SK-N-SH treated with all-trans-retinoic acid at 6 μM for 48 hours (cell line): Measurements from ENCODE around the gene PTX3.

ENCODE experiments used
- ATAC-seq: fragments of 200-7000 bp; cut with Tn5 transposase; 3 replicates; pipeline ENCODE4 v1.9.1; 2020; ENCODE audit warnings: mild to moderate bottlenecking, moderate library complexity
- ARNTL ChIP-seq: fragments of 450-650 bp; formaldehyde crosslinking; IDR thresholded peaks from 2 replicates; pipeline ENCODE4 v1.5.0; 2020; ENCODE audit warnings: low read depth, mild to moderate bottlenecking, moderate library complexity, borderline replicate concordance
- BACH2 ChIP-seq: fragments of 250-450 bp; sonication (Bioruptor Pico); IDR thresholded peaks from 2 replicates; pipeline ENCODE4 v1.9.0; 2021; ENCODE audit warnings: mild to moderate bottlenecking, borderline replicate concordance
- CREB5 ChIP-seq: fragments of 250-450 bp; sonication (Bioruptor Pico); IDR thresholded peaks from 2 replicates; pipeline ENCODE4 v1.5.1; 2020; ENCODE audit warnings: low read depth, mild to moderate bottlenecking, moderate library complexity
- CSDC2 ChIP-seq: fragments of 250-450 bp; sonication (Bioruptor Pico); IDR thresholded peaks from 2 replicates; pipeline ENCODE4 v1.5.0; 2020; ENCODE audit warnings: mild to moderate bottlenecking, moderate library complexity
- CSRNP3 ChIP-seq: fragments of 250-450 bp; sonication (Bioruptor Pico); IDR thresholded peaks from 2 replicates; pipeline ENCODE4 v1.5.1; 2021; ENCODE audit warnings: mild to moderate bottlenecking, moderate library complexity
- ESRRG ChIP-seq: fragments of 250-450 bp; sonication (Bioruptor Pico); IDR thresholded peaks from 2 replicates; pipeline ENCODE4 v1.6.1; 2021; ENCODE audit warnings: mild to moderate bottlenecking
- GLIS3 ChIP-seq: fragments of 250-450 bp; sonication (Bioruptor Pico); IDR thresholded peaks from 2 replicates; pipeline ENCODE4 v1.5.0; 2020; ENCODE audit warnings: mild to moderate bottlenecking, moderate library complexity
- ISL1 ChIP-seq: fragments of 250-450 bp; sonication (Bioruptor Pico); IDR thresholded peaks from 2 replicates; pipeline ENCODE4 v2.1.2; 2022; ENCODE audit warnings: mild to moderate bottlenecking, moderate library complexity
- OSR1 ChIP-seq: fragments of 250-450 bp; sonication (Bioruptor Pico); IDR thresholded peaks from 2 replicates; pipeline ENCODE4 v1.8.0; 2022; ENCODE audit warnings: moderate library complexity, mild to moderate bottlenecking, inconsistent platforms
- PATZ1 ChIP-seq: fragments of 250-450 bp; sonication (Bioruptor Pico); IDR thresholded peaks from 2 replicates; pipeline ENCODE4 v1.8.0; 2020; ENCODE audit warnings: mild to moderate bottlenecking, moderate library complexity, borderline replicate concordance
- POU6F1 ChIP-seq: fragments of 250-450 bp; sonication (Bioruptor Pico); IDR thresholded peaks from 2 replicates; pipeline ENCODE4 v1.8.0; 2021; ENCODE audit warnings: low read depth, mild to moderate bottlenecking, moderate library complexity, borderline replicate concordance
- PPARA ChIP-seq: fragments of 250-450 bp; sonication (Bioruptor Pico); IDR thresholded peaks from 2 replicates; pipeline ENCODE4 v1.5.0; 2020; ENCODE audit warnings: mild to moderate bottlenecking, borderline replicate concordance
- RARB ChIP-seq: fragments of 250-450 bp; sonication (Bioruptor Pico); IDR thresholded peaks from 2 replicates; pipeline ENCODE4 v1.8.0; 2021; ENCODE audit warnings: mild to moderate bottlenecking, moderate library complexity
- SNAI2 ChIP-seq: fragments of 250-450 bp; sonication (Bioruptor Pico); IDR thresholded peaks from 2 replicates; pipeline ENCODE4 v1.5.0; 2020; ENCODE audit warnings: mild to moderate bottlenecking, moderate library complexity
- TCF4 ChIP-seq: fragments of 250-450 bp; sonication (Bioruptor Pico); IDR thresholded peaks from 2 replicates; pipeline ENCODE4 v1.8.0; 2021; ENCODE audit warnings: mild to moderate bottlenecking, moderate library complexity, borderline replicate concordance
- TOX ChIP-seq: fragments of 250-450 bp; sonication (Bioruptor Pico); IDR thresholded peaks from 2 replicates; pipeline ENCODE4 v1.8.0; 2021; ENCODE audit warnings: mild to moderate bottlenecking, moderate library complexity, borderline replicate concordance
- ZC3H10 ChIP-seq: fragments of 250-450 bp; sonication (Bioruptor Pico); IDR thresholded peaks from 2 replicates; pipeline ENCODE4 v1.5.1; 2021; ENCODE audit warnings: mild to moderate bottlenecking, moderate library complexity
- ZFP3 ChIP-seq: fragments of 250-450 bp; sonication (Bioruptor Pico); IDR thresholded peaks from 2 replicates; pipeline ENCODE4 v1.5.0; 2020; ENCODE audit warnings: mild to moderate bottlenecking, moderate library complexity
- ZFP30 ChIP-seq: fragments of 450-650 bp; formaldehyde crosslinking; IDR thresholded peaks from 2 replicates; pipeline ENCODE4 v1.5.0; 2022; ENCODE audit warnings: mild to moderate bottlenecking, moderate library complexity
- ZNF565 ChIP-seq: fragments of 450-650 bp; formaldehyde crosslinking; conservative IDR thresholded peaks from 2 replicates; pipeline ENCODE4 v1.5.0; 2020; ENCODE audit warnings: low read depth, mild to moderate bottlenecking, moderate library complexity
- ZNF70 ChIP-seq: fragments of 450-650 bp; formaldehyde crosslinking; IDR thresholded peaks from 2 replicates; pipeline ENCODE4 v1.5.0; 2020; ENCODE audit warnings: mild to moderate bottlenecking, moderate library complexity
- ZNF8 ChIP-seq: fragments of 450-650 bp; formaldehyde crosslinking; IDR thresholded peaks from 2 replicates; pipeline ENCODE4 v1.5.0; 2020; ENCODE audit warnings: mild to moderate bottlenecking, moderate library complexity

PTX3 gene

GRCh38 chr3:157392104-157392503, 44.5 kb upstream of the PTX3 start (continued):
- TF ChIP-seq SNAI2 (CRISPR knock-in tag) (no peak), BACH2 (CRISPR knock-in tag) (no peak), PPARA (CRISPR knock-in tag) (no peak), ZNF565 (CRISPR knock-in tag) (no peak)

- no peak for TF ChIP-seq ZNF70 (CRISPR knock-in tag)
- no peak for TF ChIP-seq TCF4
- no peak for TF ChIP-seq ARNTL (CRISPR knock-in tag)
- TF ChIP-seq SNAI2 (CRISPR knock-in tag), result no peak
- no peak for TF ChIP-seq GLIS3 (CRISPR knock-in tag)
- TF ChIP-seq ZC3H10 (CRISPR knock-in tag), result no peak
- no peak for TF ChIP-seq PPARA (CRISPR knock-in tag)
- no peak for TF ChIP-seq POU6F1 (CRISPR knock-in tag)
- TF ChIP-seq PATZ1 (CRISPR knock-in tag), result no peak
- no peak for TF ChIP-seq RARB (CRISPR knock-in tag)
- no peak for TF ChIP-seq ZFP30 (CRISPR knock-in tag)
- TF ChIP-seq ISL1 (CRISPR knock-in tag), result no peak
- no peak for ATAC-seq
Observed at GRCh38 chr3:157393113-157393512, 43.5 kb upstream of the PTX3 start.

- TF ChIP-seq ZC3H10 (CRISPR knock-in tag) (no peak), CREB5 (CRISPR knock-in tag) (no peak), ZFP3 (CRISPR knock-in tag) (no peak), ZNF8 (CRISPR knock-in tag) (no peak), ZNF70 (CRISPR knock-in tag) (no peak), PATZ1 (CRISPR knock-in tag) (no peak), CSDC2 (CRISPR knock-in tag) (no peak), GLIS3 (CRISPR knock-in tag) (no peak), OSR1 (no peak), BACH2 (CRISPR knock-in tag) (no peak), SNAI2 (CRISPR knock-in tag) (no peak), PPARA (CRISPR knock-in tag) (no peak), ESRRG (CRISPR knock-in tag) (no peak)
- no peak for ATAC-seq
Observed at GRCh38 chr3:157394411-157394810, 42.2 kb upstream of the PTX3 start.

- no peak for ATAC-seq
- TF ChIP-seq POU6F1 (CRISPR knock-in tag) (no peak), ARNTL (CRISPR knock-in tag) (no peak), ESRRG (CRISPR knock-in tag) (no peak), TCF4 (no peak), ZFP30 (CRISPR knock-in tag) (no peak), ZNF565 (CRISPR knock-in tag) (no peak), ZNF8 (CRISPR knock-in tag) (no peak), CSRNP3 (no peak), ZC3H10 (CRISPR knock-in tag) (no peak), CSDC2 (CRISPR knock-in tag) (no peak), OSR1 (no peak), TOX (no peak), PPARA (CRISPR knock-in tag) (no peak), SNAI2 (CRISPR knock-in tag) (no peak), BACH2 (CRISPR knock-in tag) (no peak), PATZ1 (CRISPR knock-in tag) (no peak)
Observed at GRCh38 chr3:157398598-157398997, 38.1 kb upstream of the PTX3 start.
